ENCODE measurements around the gene TMPO.
"Not testable (repeated sequence)": the region's sequence is repeated elsewhere in the genome, so short reads cannot be mapped to it uniquely, and the experiment has no call there.

The TMPO gene

GRCh38 chr12:98579347-98579746 is 64.0 kb downstream of the TMPO start:
- no peak for DNase-seq

DNA sequence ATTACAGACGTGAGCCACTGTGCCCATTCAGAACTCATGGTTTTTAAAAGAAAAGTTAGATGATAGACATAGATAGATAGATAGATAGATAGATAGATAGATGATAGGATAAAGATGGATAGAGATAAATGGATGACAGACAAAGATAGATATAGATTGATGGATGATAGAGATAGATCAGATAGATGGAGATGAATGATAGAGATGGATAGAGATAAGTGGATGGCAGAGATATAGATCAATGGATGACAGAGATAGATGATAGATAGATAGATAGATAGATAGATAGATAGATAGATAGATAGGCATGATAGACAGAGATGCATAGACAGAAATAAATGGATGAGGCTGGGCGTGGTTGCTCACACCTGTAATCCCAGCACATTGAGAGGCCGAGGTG is 64.4 kb downstream of the TMPO start:
- DNase-seq, result no peak

DNA sequence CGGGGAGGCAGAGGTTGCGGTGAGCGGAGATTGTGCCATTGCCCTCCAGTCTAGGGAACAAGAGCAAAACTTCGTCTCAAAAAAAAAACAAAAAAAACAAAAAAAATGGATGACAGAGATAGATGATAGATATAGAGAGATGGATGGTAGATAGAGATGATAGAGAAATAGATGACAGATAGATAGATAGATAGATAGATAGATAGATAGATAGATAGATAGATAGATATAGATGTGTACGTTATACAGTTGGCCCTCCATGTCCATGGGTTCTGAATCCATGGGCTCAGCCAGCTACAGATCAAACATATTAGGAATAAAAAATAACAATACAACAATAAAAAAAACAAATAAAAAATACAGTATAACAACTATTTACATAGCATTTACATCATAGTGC is 65.3 kb downstream of the TMPO start:
- DNase-seq, result no peak

DNA sequence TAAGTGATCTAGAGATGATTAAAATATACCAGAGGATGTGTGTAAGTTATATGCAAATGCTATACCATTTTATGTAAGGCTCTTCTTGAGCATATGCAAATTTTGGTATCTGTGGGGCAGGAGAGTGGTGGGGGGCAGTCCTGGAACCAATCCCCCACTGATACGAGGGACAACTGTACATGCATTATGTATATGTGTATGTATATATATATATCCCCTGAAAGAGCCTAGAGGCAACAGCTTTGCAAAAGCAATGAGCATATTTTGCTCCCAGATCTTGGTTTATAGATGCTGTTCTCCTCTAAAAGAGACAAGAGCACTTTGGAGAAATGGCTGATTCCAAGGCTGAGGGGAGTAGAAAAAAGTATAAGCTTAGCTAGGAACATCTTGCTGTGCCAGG is 65.7 kb downstream of the TMPO start:
- DNase-seq, result no peak

DNA sequence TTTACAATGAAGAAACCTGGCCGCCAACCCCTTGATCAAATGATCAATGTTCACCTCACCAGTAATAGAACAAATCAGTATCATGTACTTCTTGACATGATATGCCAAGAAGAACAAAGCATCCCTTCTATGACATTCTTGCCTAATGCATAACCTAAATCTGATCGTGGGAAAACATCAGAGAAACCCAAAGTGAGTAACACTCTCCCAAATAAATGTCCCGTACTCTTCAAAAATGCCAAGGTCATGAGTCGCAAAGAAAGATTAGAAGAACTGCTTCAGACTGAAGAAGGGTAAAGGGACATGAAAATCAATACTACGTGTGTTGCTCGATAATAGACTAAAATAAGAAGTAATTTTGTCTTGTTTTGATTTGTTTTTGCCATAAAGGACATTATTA is 66.7 kb downstream of the TMPO start:
- DNase-seq, result no peak

- DNase-seq, result no peak
Observed at GRCh38 chr12:98587084-98587483, 71.7 kb downstream of the TMPO start.

GRCh38 chr12:98591209-98591608 is 75.8 kb downstream of the TMPO start:
- no peak for DNase-seq

- no peak for DNase-seq
Observed at GRCh38 chr12:98592825-98593322, 77.5 kb downstream of the TMPO start.

GRCh38 chr12:98593351-98594049 is 78.1 kb downstream of the TMPO start, which contains the start of gene SLC25A3:
Gene SLC25A3, plus strand, starts transcription at chr12:98593686. Its CDS starts 293 bp downstream, at chr12:98593979.
- peak; percentile 94 for DNase-seq

DNA sequence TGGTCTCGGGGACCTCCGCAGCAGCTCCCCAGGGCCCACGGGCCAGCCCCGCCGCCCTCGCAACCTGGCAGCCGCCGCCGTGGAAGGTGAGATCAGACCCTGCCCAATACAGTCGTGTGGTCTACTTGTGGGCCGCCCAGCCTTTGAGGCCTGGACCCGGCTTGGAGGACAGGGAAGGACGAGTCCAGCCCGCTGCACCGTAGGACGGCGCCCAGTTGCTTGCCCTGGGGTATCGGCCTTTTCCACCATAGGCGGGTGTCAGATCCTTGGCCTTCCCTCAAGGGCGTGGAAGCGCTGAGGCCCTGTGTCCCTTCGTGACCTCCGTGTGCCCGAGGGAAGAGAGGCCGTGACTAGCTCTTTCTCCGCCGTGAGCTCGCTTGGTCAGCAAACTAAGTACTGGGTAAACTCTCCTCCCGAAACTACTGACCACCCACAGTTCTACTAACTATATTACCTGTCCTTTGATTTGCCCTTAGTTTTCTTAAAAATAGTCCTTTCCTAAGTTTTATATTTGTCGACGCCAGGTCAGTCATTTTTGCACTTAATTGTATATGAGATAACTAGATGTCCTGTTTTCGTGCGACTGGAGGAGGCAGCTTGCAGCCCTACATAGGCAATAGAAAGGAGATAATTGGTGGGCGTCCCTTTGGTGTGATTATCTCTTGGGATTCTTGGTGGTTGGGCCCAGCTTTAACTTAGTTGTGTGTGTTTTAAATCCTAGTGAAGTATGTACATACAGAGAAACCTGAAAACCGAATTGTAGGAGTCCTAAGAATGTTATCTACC is 78.9 kb downstream of the TMPO start:
- peak; percentile 48 for DNase-seq

GRCh38 chr12:98595243-98595988 is 80.0 kb downstream of the TMPO start:
- peak; percentile 44 for DNase-seq

GRCh38 chr12:98597313-98597712 is 81.9 kb downstream of the TMPO start:
- not testable (repeated sequence) for DNase-seq
